Osteocyte (in vitro differentiated cells): ENCODE results near the gene TRMT10B. TPM values are rescaled to one million over a fixed set of nuclear protein-coding genes. Genes with fewer than 3 reads are reported as not detected.

Experiments used
- DNase-seq: peaks from one replicate; pipeline ENCODE4 v3.0.0; 2021; ENCODE audit warnings: mixed read lengths; ENCODE audit not compliant: unreplicated experiment; ENCODE audit errors: extremely low spot score
- H3K27ac Mint-ChIP-seq: one replicate; pipeline ENCODE4 v1.8.0; 2021; ENCODE audit warnings: mild to moderate bottlenecking, mixed read lengths; ENCODE audit not compliant: unreplicated experiment
- H3K27me3 Mint-ChIP-seq: one replicate; pipeline ENCODE4 v1.8.0; 2021; ENCODE audit warnings: mixed read lengths; ENCODE audit not compliant: unreplicated experiment
- H3K36me3 Mint-ChIP-seq: one replicate; pipeline ENCODE4 v1.8.0; 2021; ENCODE audit warnings: mixed read lengths; ENCODE audit not compliant: unreplicated experiment
- H3K4me1 Mint-ChIP-seq: one replicate; pipeline ENCODE4 v1.8.0; 2021; ENCODE audit warnings: mixed read lengths; ENCODE audit not compliant: unreplicated experiment
- H3K4me3 Mint-ChIP-seq: one replicate; pipeline ENCODE4 v1.8.0; 2021; ENCODE audit warnings: mild to moderate bottlenecking, moderate library complexity, mixed read lengths; ENCODE audit not compliant: unreplicated experiment
- H3K9me3 Mint-ChIP-seq: one replicate; pipeline ENCODE4 v1.8.0; 2021; ENCODE audit warnings: mixed read lengths; ENCODE audit not compliant: unreplicated experiment
- total RNA-seq: library from RNA; stranded (reverse); gene quantifications from 2 replicates; pipeline ENCODE4 v1.2.1, GENCODE V29; 2021
- TF ChIP-seq, protein P1 (sequence below): fragments of 200-600 bp; sonication (generic); IDR thresholded peaks from 2 replicates; pipeline ENCODE4 v1.5.0; 2021; ENCODE audit warnings: antibody characterized with exemption, mild to moderate bottlenecking, moderate library complexity

The TRMT10B gene
- total RNA-seq, 1 donor from 2014 or later: 10.8 TPM

- no peak overlapping the region for H3K4me3 Mint-ChIP-seq
- no peaks in the 10 kb centered on the region for H3K9me3 Mint-ChIP-seq
- TF ChIP-seq, protein P1, sequence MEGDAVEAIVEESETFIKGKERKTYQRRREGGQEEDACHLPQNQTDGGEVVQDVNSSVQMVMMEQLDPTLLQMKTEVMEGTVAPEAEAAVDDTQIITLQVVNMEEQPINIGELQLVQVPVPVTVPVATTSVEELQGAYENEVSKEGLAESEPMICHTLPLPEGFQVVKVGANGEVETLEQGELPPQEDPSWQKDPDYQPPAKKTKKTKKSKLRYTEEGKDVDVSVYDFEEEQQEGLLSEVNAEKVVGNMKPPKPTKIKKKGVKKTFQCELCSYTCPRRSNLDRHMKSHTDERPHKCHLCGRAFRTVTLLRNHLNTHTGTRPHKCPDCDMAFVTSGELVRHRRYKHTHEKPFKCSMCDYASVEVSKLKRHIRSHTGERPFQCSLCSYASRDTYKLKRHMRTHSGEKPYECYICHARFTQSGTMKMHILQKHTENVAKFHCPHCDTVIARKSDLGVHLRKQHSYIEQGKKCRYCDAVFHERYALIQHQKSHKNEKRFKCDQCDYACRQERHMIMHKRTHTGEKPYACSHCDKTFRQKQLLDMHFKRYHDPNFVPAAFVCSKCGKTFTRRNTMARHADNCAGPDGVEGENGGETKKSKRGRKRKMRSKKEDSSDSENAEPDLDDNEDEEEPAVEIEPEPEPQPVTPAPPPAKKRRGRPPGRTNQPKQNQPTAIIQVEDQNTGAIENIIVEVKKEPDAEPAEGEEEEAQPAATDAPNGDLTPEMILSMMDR: no peak
- no peaks in the 10 kb centered on the region for H3K4me1 Mint-ChIP-seq
- H3K27me3 Mint-ChIP-seq: peaks cover 65% of the 10 kb centered on the region
- H3K27ac Mint-ChIP-seq: no peak overlapping the region
- DNase-seq: no peak
- no peaks in the 10 kb centered on the region for H3K36me3 Mint-ChIP-seq
These were observed 38.3 kb upstream of the TRMT10B start for GRCh38 chr9:37715260-37715659.

GRCh38 chr9:37715991-37716505, 37.6 kb upstream of the TRMT10B start:
- Mint-ChIP-seq H3K4me1 (no peaks in the 10 kb centered on the region), H3K9me3 (no peaks in the 10 kb centered on the region), H3K27ac (no peak overlapping the region), H3K27me3 (peaks cover 65% of the 10 kb centered on the region), H3K4me3 (no peak overlapping the region), H3K36me3 (no peaks in the 10 kb centered on the region)
- DNase-seq: peak; percentile 63
- TF ChIP-seq, protein P1: no peak

GRCh38 chr9:37719526-37719925, 34.1 kb upstream of the TRMT10B start:
- Mint-ChIP-seq H3K36me3 (no peaks in the 10 kb centered on the region), H3K4me3 (no peak overlapping the region), H3K27me3 (peaks cover 63% of the 10 kb centered on the region), H3K4me1 (no peaks in the 10 kb centered on the region), H3K27ac (no peak overlapping the region), H3K9me3 (no peaks in the 10 kb centered on the region)
- TF ChIP-seq, protein P1: no peak
- no peak for DNase-seq

GRCh38 chr9:37727013-37727412, 26.6 kb upstream of the TRMT10B start:
- DNase-seq: no peak
- Mint-ChIP-seq H3K4me1 (no peaks in the 10 kb centered on the region), H3K4me3 (no peak overlapping the region), H3K36me3 (no peaks in the 10 kb centered on the region), H3K9me3 (no peaks in the 10 kb centered on the region), H3K27ac (no peak overlapping the region), H3K27me3 (peaks cover 57% of the 10 kb centered on the region)
- TF ChIP-seq, protein P1: no peak

- H3K27me3 Mint-ChIP-seq: peaks cover 69% of the 10 kb centered on the region
- no peaks in the 10 kb centered on the region for H3K4me1 Mint-ChIP-seq
- no peak for DNase-seq
- H3K4me3 Mint-ChIP-seq: no peak overlapping the region
- H3K36me3 Mint-ChIP-seq: no peaks in the 10 kb centered on the region
- TF ChIP-seq, protein P1: no peak
- no peak overlapping the region for H3K27ac Mint-ChIP-seq
- H3K9me3 Mint-ChIP-seq: no peaks in the 10 kb centered on the region
These were observed 24.1 kb upstream of the TRMT10B start for GRCh38 chr9:37729499-37729898.
